Neural cell (in vitro differentiated cells): ENCODE data around the gene UQCRC1.

Source experiments
- CTCF ChIP-seq: fragments of 450-650 bp; IDR thresholded peaks from 2 replicates; pipeline ENCODE4 v1.5.1; 2014; ENCODE audit warnings: antibody characterized with exemption, mild to moderate bottlenecking, moderate library complexity; ENCODE audit not compliant: poor library complexity, severe bottlenecking
- EP300 ChIP-seq: fragments of 450-650 bp; conservative IDR thresholded peaks from 2 replicates; pipeline ENCODE4 v1.6.1; 2014; ENCODE audit warnings: antibody characterized with exemption, mild to moderate bottlenecking, moderate library complexity; ENCODE audit not compliant: poor library complexity, severe bottlenecking
- EZH2 ChIP-seq: fragments of 200-600, 300-800 bp; shearing (Covaris generic), sonication (generic); IDR thresholded peaks from 2 replicates; pipeline ENCODE4 v1.6.1; 2014; ENCODE audit warnings: antibody characterized with exemption, low read length, borderline replicate concordance, mild to moderate bottlenecking; ENCODE audit not compliant: insufficient read depth, poor library complexity, severe bottlenecking
- MXI1 ChIP-seq: fragments of 450-650 bp; conservative IDR thresholded peaks from 2 replicates; pipeline ENCODE4 v1.6.1; 2014; ENCODE audit warnings: antibody characterized with exemption, mild to moderate bottlenecking; ENCODE audit not compliant: poor library complexity, severe bottlenecking
- POLR2AphosphoS5 ChIP-seq: IDR thresholded peaks from 2 replicates; pipeline ENCODE4 v1.6.1; 2012
- RAD21 ChIP-seq: fragments of 450-650 bp; conservative IDR thresholded peaks from 2 replicates; pipeline ENCODE4 v1.6.1; 2014; ENCODE audit warnings: antibody characterized with exemption, mild to moderate bottlenecking, moderate library complexity
- SMC3 ChIP-seq: fragments of 450-650 bp; conservative IDR thresholded peaks from 2 replicates; pipeline ENCODE4 v1.6.1; 2014; ENCODE audit warnings: antibody characterized with exemption, mild to moderate bottlenecking, moderate library complexity; ENCODE audit not compliant: poor library complexity
- TAF1 ChIP-seq: IDR thresholded peaks from 2 replicates; pipeline ENCODE4 v1.6.1; 2012; ENCODE audit warnings: low read depth

GRCh38 chr3:48625600-48625999 is 16.2 kb upstream of the UQCRC1 start:
- no peak for TF ChIP-seq CTCF
- no peak for TF ChIP-seq EZH2
- TF ChIP-seq EP300: no peak
- no peak for TF ChIP-seq RAD21
- no peak for TF ChIP-seq MXI1
- no peak for TF ChIP-seq TAF1
- TF ChIP-seq POLR2AphosphoS5: no peak
- no peak for TF ChIP-seq SMC3
